Body of pancreas (tissue), 4 donors: ENCODE measurements around the gene RTN3. TPM values are rescaled to one million over a fixed set of nuclear protein-coding genes. Genes with fewer than 3 reads are reported as not detected.

Experiments used
- ATAC-seq: fragments of 150-250 bp; one replicate; pipeline ENCODE4 v1.9.1; 2016
- DNase-seq, 4 donors: peaks; one replicate each; pipeline ENCODE4 v3.0.0-alpha.2; 2019
- H3K27ac ChIP-seq, 4 donors: fragments of 200-600 bp; sonication (generic); 1 replicate in 3 of 4; 2 replicates in 1 of 4; pipeline versions ENCODE4 v1.5.1 to v1.6.1; 2016 to 2019; ENCODE audit warnings: mild to moderate bottlenecking in 1 of 4, mixed read lengths in 1 of 4, moderate library complexity in 1 of 4
- H3K27me3 ChIP-seq, 2 donors: fragments of 200-600 bp; sonication (generic); one replicate each; pipeline ENCODE4 v1.6.0; 2016; ENCODE audit warnings: mild to moderate bottlenecking in 1 of 2
- H3K36me3 ChIP-seq, 2 donors: fragments of 200-600 bp; sonication (generic); replicated peaks in 1 of 2; 2 replicates each; pipeline ENCODE4 v1.5.1; 2016; ENCODE audit warnings: low read depth in 2 of 2; ENCODE audit not compliant: insufficient read depth in 1 of 2
- H3K4me1 ChIP-seq: fragments of 200-600 bp; sonication (generic); one replicate; pipeline ENCODE4 v1.6.0; 2016
- H3K4me3 ChIP-seq, 2 donors: fragments of 200-600 bp; sonication (generic); 1 replicate in 1 of 2; 2 replicates in 1 of 2; pipeline ENCODE4 v1.5.1; 2016 to 2019
- H3K9me3 ChIP-seq, 3 donors: fragments of 200-600 bp; sonication (generic); 1 replicate in 2 of 3; 2 replicates in 1 of 3; pipeline ENCODE4 v1.5.1; 2016
- CTCF ChIP-seq, 7 experiments: fragments of 450-650 bp in 4 of 7; fragments of 200-600 bp in 3 of 7; sonication (generic) in 3 of 7; IDR thresholded peaks; one replicate each; pipeline ENCODE4 v1.5.1; 2016 to 2019; ENCODE audit warnings: antibody characterized with exemption in 7 of 7
- POLR2A ChIP-seq, 3 donors: fragments of 450-650 bp; IDR thresholded peaks; one replicate each; pipeline ENCODE4 v1.6.1; 2016; ENCODE audit warnings: antibody characterized with exemption in 3 of 3, mild to moderate bottlenecking in 2 of 3
- WGBS, 2 donors: methylation state at CpG; one replicate each; pipeline ENCODE4 v1.1.5; 2017; 5-methylcytosine and 5-hydroxymethylcytosine counted together
- intact Hi-C: fragments of 100-400 bp; cut with DNase I; formaldehyde crosslinking; loops from one replicate; pipeline ENCODE4 v1.15.1; 2023
- total RNA-seq, 2 donors: library from RNA; depleted of rRNA; stranded (reverse); fragments of >200 nt; gene quantifications; one replicate each; pipeline ENCODE4 v1.1.0, GENCODE V29; 2016

Gene RTN3
- total RNA-seq, 2 donors from 2014 or later: 62.8 to 63.6 TPM

GRCh38 chr11:63729326-63729725 lies 48.0 kb downstream of the RTN3 start:
- intact Hi-C loops: no loop called here
- no peak overlapping the region for H3K4me3 ChIP-seq
- H3K4me1 ChIP-seq: no peaks in the 10 kb centered on the region
- WGBS, 2 donors: 85% methylated on average over 3 of the region's 3 CpGs
- H3K9me3 ChIP-seq: no peaks in the 10 kb centered on the region
- no peak overlapping the region for H3K27ac ChIP-seq
- no peaks in the 10 kb centered on the region for H3K27me3 ChIP-seq
- H3K36me3 ChIP-seq: no peaks in the 10 kb centered on the region
- DNase-seq: no peak
- no peak for TF ChIP-seq POLR2A (IDR thresholded peaks at IDR 0.05)
- no peak for TF ChIP-seq CTCF (IDR thresholded peaks at IDR 0.05)
- ATAC-seq: no peak

- TF ChIP-seq CTCF (IDR thresholded peaks at IDR 0.05) (no peak), POLR2A (IDR thresholded peaks at IDR 0.05) (no peak)
- Histone ChIP-seq H3K27me3 (no peaks in the 10 kb centered on the region), H3K9me3 (no peaks in the 10 kb centered on the region), H3K4me3 (no peak overlapping the region), H3K4me1 (no peaks in the 10 kb centered on the region), H3K36me3 (no peaks in the 10 kb centered on the region), H3K27ac (no peak overlapping the region)
- WGBS, 2 donors: 90 to 96% methylated on average over 4 of the region's 4 CpGs
- no peak for DNase-seq
- intact Hi-C loops: loop anchor here (10.0 kb wide), 1 partner anchor 62 kb away; the partner anchor contains the start of gene ATL3
- ATAC-seq: no peak
These were observed 55.6 kb downstream of the RTN3 start for GRCh38 chr11:63736864-63737263.

GRCh38 chr11:63737718-63738117 lies 56.4 kb downstream of the RTN3 start:
- intact Hi-C loops: loop anchor here (10.0 kb wide), 1 partner anchor 63 kb away; the partner anchor contains the start of gene ATL3
- Histone ChIP-seq H3K27ac (no peak overlapping the region), H3K4me3 (no peak overlapping the region), H3K9me3 (no peaks in the 10 kb centered on the region), H3K27me3 (no peaks in the 10 kb centered on the region), H3K36me3 (no peaks in the 10 kb centered on the region), H3K4me1 (no peaks in the 10 kb centered on the region)
- ATAC-seq (no peak), DNase-seq (no peak)
- TF ChIP-seq POLR2A (IDR thresholded peaks at IDR 0.05) (no peak), CTCF (IDR thresholded peaks at IDR 0.05) (no peak)
- WGBS, 2 donors: 48 to 82% methylated on average over 1 of the region's 1 CpG

GRCh38 chr11:63738720-63739360 lies 57.5 kb downstream of the RTN3 start:
- Histone ChIP-seq H3K4me1 (no peaks in the 10 kb centered on the region), H3K36me3 (no peaks in the 10 kb centered on the region), H3K4me3 (no peak overlapping the region), H3K9me3 (no peaks in the 10 kb centered on the region), H3K27me3 (no peaks in the 10 kb centered on the region), H3K27ac (peak overlapping the region in 1 of 4 donors; percentile 29)
- intact Hi-C loops: loop anchor here (10.0 kb wide), 1 partner anchor 64 kb away; the partner anchor contains the start of gene ATL3
- ATAC-seq: peak; percentile 75
- DNase-seq: peak; percentile 69 to 85 (median 78)
- 16 to 18% methylated on average over 8 of the region's 8 CpGs for WGBS, 2 donors
- TF ChIP-seq POLR2A (IDR thresholded peaks at IDR 0.05): no peak
- peak; percentile 84 to 100 (median 90) for TF ChIP-seq CTCF (IDR thresholded peaks at IDR 0.05)
